GM23338 (cell line): Measurements from ENCODE around the gene NDOR1. TPM values are rescaled to one million over a fixed set of nuclear protein-coding genes. Genes with fewer than 3 reads are reported as not detected.

Experiments
- ATAC-seq: fragments of 200-7000 bp; cut with Tn5 transposase; 3 replicates; pipeline ENCODE4 v1.9.1; 2020
- DNase-seq: peaks from one replicate; pipeline ENCODE4 v3.0.0-alpha.2; 2015; ENCODE audit warnings: low spot score
- H2AFZ ChIP-seq: fragments of 200-600 bp; sonication (generic); 2 replicates; pipeline ENCODE4 v1.8.0; 2016; ENCODE audit warnings: antibody characterized with exemption, mild to moderate bottlenecking, moderate library complexity
- H3F3A ChIP-seq: fragments of 200-600 bp; sonication (generic); replicated peaks from 2 replicates; pipeline ENCODE4 v1.8.0; 2017; ENCODE audit warnings: antibody characterized with exemption, mixed run types, low read depth
- H3K27ac ChIP-seq: fragments of 200-600 bp; sonication (generic); 2 replicates; pipeline ENCODE4 v1.6.1; 2016; ENCODE audit warnings: low read depth
- H3K27me3 ChIP-seq: fragments of 200-600 bp; sonication (generic); 2 replicates; pipeline ENCODE4 v1.8.0; 2016; ENCODE audit warnings: mild to moderate bottlenecking, mixed run types, moderate library complexity; ENCODE audit not compliant: insufficient read depth
- H3K36me3 ChIP-seq: fragments of 200-600 bp; sonication (generic); 2 replicates; pipeline ENCODE4 v1.8.0; 2016; ENCODE audit warnings: mild to moderate bottlenecking; ENCODE audit not compliant: insufficient read depth
- H3K4me1 ChIP-seq: fragments of 200-600 bp; sonication (generic); 2 replicates; pipeline ENCODE4 v1.8.0; 2016; ENCODE audit warnings: mild to moderate bottlenecking, moderate library complexity; ENCODE audit not compliant: insufficient read depth
- H3K4me2 ChIP-seq: fragments of 200-600 bp; sonication (generic); 2 replicates; pipeline ENCODE4 v1.7.1; 2017; ENCODE audit warnings: mixed run types
- H3K4me3 ChIP-seq: fragments of 200-600 bp; sonication (generic); 2 replicates; pipeline ENCODE4 v1.6.1; 2016; ENCODE audit warnings: mixed run types
- H3K79me2 ChIP-seq: fragments of 200-600 bp; sonication (generic); replicated peaks from 2 replicates; pipeline ENCODE4 v1.8.0; 2017; ENCODE audit warnings: mild to moderate bottlenecking; ENCODE audit not compliant: insufficient read depth
- H3K9me2 ChIP-seq: fragments of 200-600 bp; sonication (generic); 2 replicates; pipeline ENCODE4 v1.8.0; 2017; ENCODE audit not compliant: insufficient read depth
- H4K20me1 ChIP-seq: fragments of 200-600 bp; sonication (generic); replicated peaks from 2 replicates; pipeline ENCODE4 v1.8.0; 2017; ENCODE audit warnings: mild to moderate bottlenecking; ENCODE audit not compliant: insufficient read depth
- H3K27ac Mint-ChIP-seq: 2 replicates; pipeline ENCODE4 v1.8.0; 2020; ENCODE audit warnings: inconsistent platforms, mild to moderate bottlenecking, moderate library complexity, mixed read lengths
- H3K27me3 Mint-ChIP-seq: 3 replicates; pipeline ENCODE4 v1.8.0; 2022; ENCODE audit warnings: low read depth, mild to moderate bottlenecking, moderate library complexity, mixed read lengths, inconsistent platforms; ENCODE audit not compliant: insufficient read depth, poor library complexity
- H3K36me3 Mint-ChIP-seq: 3 replicates; pipeline ENCODE4 v1.8.0; 2021; ENCODE audit warnings: low read depth, mild to moderate bottlenecking, inconsistent platforms, moderate library complexity, mixed read lengths
- H3K4me1 Mint-ChIP-seq: 3 replicates; pipeline ENCODE4 v1.8.0; 2020; ENCODE audit warnings: mild to moderate bottlenecking, inconsistent platforms, mixed read lengths
- H3K4me3 Mint-ChIP-seq: 3 replicates; pipeline ENCODE4 v1.8.0; 2021; ENCODE audit warnings: moderate library complexity, mild to moderate bottlenecking, inconsistent platforms, mixed read lengths
- H3K9me3 Mint-ChIP-seq: 3 replicates; pipeline ENCODE4 v1.8.0; 2020; ENCODE audit warnings: moderate library complexity, mild to moderate bottlenecking, inconsistent platforms, mixed read lengths
- CREB1 ChIP-seq: fragments of 250-450 bp; sonication (Bioruptor Pico); IDR thresholded peaks from 2 replicates; pipeline ENCODE4 v1.5.0; 2020; ENCODE audit warnings: low read depth, mild to moderate bottlenecking, moderate library complexity
- CTCF ChIP-seq, 2 experiments: fragments of 200-600 bp in 1 of 2; sonication (generic) in 1 of 2; conservative IDR thresholded peaks; 2 replicates each; pipeline versions ENCODE4 v1.5.1 to v1.6.1; 2016 to 2017; ENCODE audit warnings: antibody characterized with exemption in 2 of 2, low read depth in 2 of 2, mild to moderate bottlenecking in 2 of 2, moderate library complexity in 1 of 2
- EZH2 ChIP-seq: fragments of 200-600 bp; sonication (generic); IDR thresholded peaks from one replicate; pipeline ENCODE4 v1.8.0; 2017; ENCODE audit warnings: antibody characterized with exemption, mild to moderate bottlenecking, low read depth; ENCODE audit not compliant: unreplicated experiment
- EZH2phosphoT487 ChIP-seq: fragments of 200-600 bp; sonication (generic); IDR thresholded peaks from one replicate; pipeline ENCODE4 v1.8.1; 2018; ENCODE audit warnings: antibody characterized with exemption; ENCODE audit not compliant: unreplicated experiment
- JUNB ChIP-seq: IDR thresholded peaks from one replicate; pipeline ENCODE4 v1.6.1; 2016; ENCODE audit warnings: antibody characterized with exemption; ENCODE audit not compliant: unreplicated experiment
- NANOG ChIP-seq: IDR thresholded peaks from 2 replicates; pipeline ENCODE4 v1.6.1; 2016; ENCODE audit warnings: antibody characterized with exemption, borderline replicate concordance
- POLR2AphosphoS5 ChIP-seq: IDR thresholded peaks from 2 replicates; pipeline ENCODE4 v1.6.1; 2016; ENCODE audit warnings: antibody characterized with exemption, low read depth
- REST ChIP-seq: IDR thresholded peaks from one replicate; pipeline ENCODE4 v1.6.1; 2018; ENCODE audit warnings: antibody characterized with exemption; ENCODE audit not compliant: unreplicated experiment
- STAT1 ChIP-seq: IDR thresholded peaks from one replicate; pipeline ENCODE4 v1.6.1; 2016; ENCODE audit warnings: antibody characterized with exemption; ENCODE audit not compliant: unreplicated experiment
- ZNF114 ChIP-seq: fragments of 250-450 bp; sonication (Bioruptor Pico); IDR thresholded peaks from 2 replicates; pipeline ENCODE4 v1.5.0; 2020; ENCODE audit warnings: mild to moderate bottlenecking, moderate library complexity
- ZNF331 ChIP-seq: fragments of 250-450 bp; sonication (Bioruptor Pico); IDR thresholded peaks from 2 replicates; pipeline ENCODE4 v1.5.0; 2020; ENCODE audit warnings: low read depth, mild to moderate bottlenecking, moderate library complexity
- polyA plus RNA-seq: library from polyadenylated mRNA; unstranded; fragments of >200 nt; fragmentation: Nextera tagmentation; extraction: Ambion mirVana; gene quantifications from 2 replicates; pipeline ENCODE4 v1.2.1, GENCODE V29; 2016
- total RNA-seq: library from RNA; depleted of rRNA; stranded (reverse); fragments of >200 nt; shearing (Covaris generic); gene quantifications from 2 replicates; pipeline ENCODE4 v1.2.3, GENCODE V29; 2014
- TF ChIP-seq, protein P1 (sequence below): IDR thresholded peaks from 2 replicates; pipeline ENCODE4 v1.6.1; 2016; ENCODE audit warnings: antibody characterized with exemption

NDOR1 gene
- total and polyA plus RNA-seq, 2 experiments from 2014 or later, result 19.4 to 38.1 TPM

DNA sequence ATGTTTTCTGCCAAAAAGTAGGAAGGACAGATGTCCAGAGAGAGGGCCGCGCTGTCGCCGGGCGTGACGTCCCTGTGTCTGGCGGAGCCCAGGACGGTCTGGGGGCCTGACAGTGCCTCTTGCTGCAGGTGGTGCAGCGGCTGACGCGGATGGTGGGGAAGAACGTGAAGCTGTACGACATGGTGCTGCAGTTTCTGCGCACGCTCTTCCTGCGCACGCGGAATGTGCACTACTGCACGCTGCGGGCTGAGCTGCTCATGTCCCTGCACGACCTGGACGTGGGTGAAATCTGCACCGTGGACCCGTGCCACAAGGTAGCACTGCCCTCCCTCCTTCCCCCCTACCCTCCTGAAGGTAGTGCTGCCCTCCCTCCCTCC is 57.4 kb downstream of the NDOR1 start (continued):
- no peak for TF ChIP-seq NANOG
- TF ChIP-seq EZH2phosphoT487, result no peak
- no peak for TF ChIP-seq CTCF (conservative IDR thresholded peaks at IDR 0.05; ENCODE audit: low read depth in 2 of 2)
- TF ChIP-seq, protein P1, sequence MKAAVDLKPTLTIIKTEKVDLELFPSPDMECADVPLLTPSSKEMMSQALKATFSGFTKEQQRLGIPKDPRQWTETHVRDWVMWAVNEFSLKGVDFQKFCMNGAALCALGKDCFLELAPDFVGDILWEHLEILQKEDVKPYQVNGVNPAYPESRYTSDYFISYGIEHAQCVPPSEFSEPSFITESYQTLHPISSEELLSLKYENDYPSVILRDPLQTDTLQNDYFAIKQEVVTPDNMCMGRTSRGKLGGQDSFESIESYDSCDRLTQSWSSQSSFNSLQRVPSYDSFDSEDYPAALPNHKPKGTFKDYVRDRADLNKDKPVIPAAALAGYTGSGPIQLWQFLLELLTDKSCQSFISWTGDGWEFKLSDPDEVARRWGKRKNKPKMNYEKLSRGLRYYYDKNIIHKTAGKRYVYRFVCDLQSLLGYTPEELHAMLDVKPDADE, result no peak

DNA sequence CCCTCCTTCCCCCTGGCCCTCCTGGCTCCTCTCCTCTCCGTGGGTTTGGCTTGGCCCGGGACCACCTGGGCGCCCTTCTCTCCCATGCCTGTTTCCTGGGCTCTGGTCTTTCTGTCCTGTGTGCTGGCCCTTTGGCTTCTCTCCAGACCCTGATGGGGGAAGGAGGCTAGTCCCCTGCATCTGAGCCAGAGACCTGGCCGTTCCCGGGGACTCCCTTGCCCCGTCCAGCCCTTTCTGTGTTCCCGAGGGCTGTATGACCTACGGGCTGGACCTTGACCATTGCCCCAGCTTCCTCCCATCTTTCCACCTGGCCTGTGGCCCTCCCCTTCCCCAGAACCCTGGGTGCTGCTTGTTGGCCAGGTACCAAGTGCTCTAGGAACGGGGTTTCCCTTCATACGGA is 58.0 kb downstream of the NDOR1 start:
- no peaks in the 10 kb centered on the region; the same call in 2 of the 3 replicates for H3K9me3 Mint-ChIP-seq
- Histone ChIP-seq H3K4me2 (no peak overlapping the region), H3K9me2 (no peaks in the 10 kb centered on the region), H3K4me3 (no peak overlapping the region), H3K27ac (no peak overlapping the region), H2AFZ (no peak overlapping the region), H3F3A (0 out of 2 replicates have a peak, but pooled peaks cover 11% of the 10 kb centered on the region), H3K36me3 (peaks cover 13% of the 10 kb centered on the region), H4K20me1 (0 out of 2 replicates have a peak, but pooled peaks cover 4% of the 10 kb centered on the region), H3K27me3 (no peaks in the 10 kb centered on the region), H3K4me1 (no peaks in the 10 kb centered on the region), H3K79me2 (no peaks in the 10 kb centered on the region)
- ATAC-seq (no peak), DNase-seq (no peak)
- H3K4me3 Mint-ChIP-seq, result no peak overlapping the region
- H3K27me3 Mint-ChIP-seq, result peaks cover 13% of the 10 kb centered on the region
- H3K4me1 Mint-ChIP-seq, result peaks cover 4% of the 10 kb centered on the region; the same call in 2 of the 3 replicates
- peaks cover 32% of the 10 kb centered on the region for H3K36me3 Mint-ChIP-seq
- H3K27ac Mint-ChIP-seq, result no peak overlapping the region
- no peak for TF ChIP-seq EZH2phosphoT487
- no peak for TF ChIP-seq NANOG
- no peak for TF ChIP-seq REST
- TF ChIP-seq POLR2AphosphoS5, result no peak
- TF ChIP-seq, protein P1, result no peak
- no peak for TF ChIP-seq CREB1 (CRISPR knock-in tag)
- TF ChIP-seq ZNF331 (CRISPR knock-in tag), result no peak
- TF ChIP-seq CTCF (conservative IDR thresholded peaks at IDR 0.05; ENCODE audit: low read depth in 2 of 2), result no peak
- no peak for TF ChIP-seq STAT1
- no peak for TF ChIP-seq ZNF114 (CRISPR knock-in tag)
- no peak for TF ChIP-seq JUNB
- no peak for TF ChIP-seq EZH2
